ENCODE measurements around the gene RAB40A.
A peak's percentile ranks its signal among the peaks of the same experiment; 100 is the strongest.

Gene RAB40A

DNA sequence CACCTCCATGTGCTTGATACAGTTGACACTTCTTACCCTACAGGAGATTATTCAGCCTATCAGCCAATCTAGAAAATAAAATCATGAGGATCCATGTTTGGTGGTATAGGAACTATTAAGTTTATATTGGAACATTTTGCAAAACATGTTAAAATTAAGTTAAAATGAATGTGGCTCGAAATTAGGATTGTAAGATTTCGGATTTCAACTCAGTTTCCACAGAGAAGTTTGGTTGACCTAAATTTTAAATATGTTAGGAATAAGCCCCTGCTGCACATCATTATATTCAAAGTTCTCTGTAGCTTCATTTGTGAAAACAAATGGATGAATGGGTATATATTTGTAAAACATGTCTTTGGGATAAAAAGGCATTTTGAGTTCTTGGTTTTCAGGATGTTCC, at the start of gene RAB40A:
TSS of gene RAB40A (minus strand) at position 101 of the 400 bp plus-strand sequence. CDS start 18,733 bp downstream, outside the sequence.
- no peak for FAIRE-seq

DNA sequence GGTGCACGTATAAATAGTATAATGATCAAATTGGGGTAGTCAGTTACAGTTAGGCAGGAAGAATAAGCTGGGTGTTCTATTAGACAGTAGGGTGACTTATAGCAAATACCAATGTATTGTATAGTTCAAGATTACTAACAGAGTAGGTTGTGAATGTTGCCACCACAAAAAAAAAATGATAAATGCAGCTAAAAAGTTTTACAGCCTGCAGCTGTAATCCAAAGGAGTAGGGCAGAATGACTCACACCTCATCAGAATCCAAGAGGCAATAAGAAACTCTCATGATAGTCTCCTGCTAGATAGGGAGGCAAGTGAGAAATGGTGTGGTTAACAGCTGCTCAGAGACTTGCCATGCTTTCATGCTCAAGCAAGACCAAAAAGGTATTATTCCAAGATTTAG, 46.5 kb upstream of the RAB40A start:
- FAIRE-seq: no peak

GRCh38 chrX:103565197-103565596, 45.9 kb upstream of the RAB40A start:
- FAIRE-seq: no peak

DNA sequence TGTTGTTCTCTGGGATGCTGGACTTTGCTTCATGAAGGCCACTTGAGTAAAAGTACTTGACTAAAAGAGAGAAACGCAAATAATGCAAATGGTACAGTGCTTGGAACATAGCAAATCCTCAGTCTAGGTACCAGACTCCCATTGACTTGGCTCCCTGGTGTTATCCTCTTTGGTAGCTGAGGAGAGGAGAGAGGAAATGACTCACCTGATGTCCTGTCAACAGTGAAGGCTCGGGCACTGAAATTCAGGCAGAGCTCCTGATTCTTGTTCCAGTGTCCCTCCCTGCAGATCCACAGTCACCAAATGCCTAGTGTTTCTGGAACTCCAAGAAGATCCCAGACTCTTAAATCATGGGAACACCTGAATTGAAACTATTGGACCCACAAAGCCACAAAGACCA, 43.5 kb upstream of the RAB40A start:
- FAIRE-seq: no peak

DNA sequence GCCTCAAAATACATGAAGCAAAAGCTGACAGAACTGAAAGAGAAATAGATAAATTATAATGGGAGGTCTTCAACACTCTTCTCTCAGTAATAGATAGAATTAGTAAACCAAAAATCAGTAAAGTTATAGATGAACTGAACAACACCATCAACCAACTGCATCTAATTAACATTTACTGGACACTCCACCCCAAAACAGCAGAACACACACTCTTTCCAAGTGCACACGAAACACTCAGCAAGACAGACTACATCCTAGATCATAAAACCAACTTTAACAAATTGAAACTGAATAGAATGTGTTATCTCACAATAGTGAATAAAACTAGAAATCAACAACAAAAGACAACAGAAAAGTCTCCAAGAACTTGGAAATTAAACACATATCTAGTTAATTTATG, 41.0 kb upstream of the RAB40A start:
- no peak for FAIRE-seq

DNA sequence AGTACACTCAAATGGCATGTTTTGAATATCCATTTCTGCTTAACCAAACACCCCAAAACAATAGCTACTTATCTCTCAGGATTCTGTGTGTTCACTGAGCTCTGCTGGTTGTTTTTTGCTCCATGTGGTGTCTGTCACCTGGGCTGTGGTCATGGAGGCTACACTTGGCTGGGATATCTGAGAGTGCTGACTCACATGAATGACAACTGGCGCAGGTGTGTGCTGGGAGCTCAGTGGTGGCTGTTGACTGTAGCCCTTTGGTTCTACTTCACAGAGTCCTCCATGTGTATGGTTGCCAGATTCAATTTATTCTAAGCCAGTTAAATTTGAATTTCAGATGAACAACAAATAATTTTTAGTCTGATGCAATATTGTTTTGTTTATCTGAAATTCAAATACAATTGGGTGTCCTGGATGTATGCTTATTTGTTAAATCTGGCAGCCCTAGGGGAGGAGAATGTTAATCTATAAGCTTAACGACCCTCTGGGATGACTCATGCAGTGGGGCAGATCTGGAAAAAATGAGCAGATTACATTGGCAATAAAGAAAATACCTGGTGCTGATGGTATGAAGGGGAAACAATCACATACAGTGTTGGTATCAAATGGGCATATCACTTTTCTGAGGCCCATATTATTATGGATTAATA, 37.8 kb upstream of the RAB40A start:
- no peak for FAIRE-seq

DNA sequence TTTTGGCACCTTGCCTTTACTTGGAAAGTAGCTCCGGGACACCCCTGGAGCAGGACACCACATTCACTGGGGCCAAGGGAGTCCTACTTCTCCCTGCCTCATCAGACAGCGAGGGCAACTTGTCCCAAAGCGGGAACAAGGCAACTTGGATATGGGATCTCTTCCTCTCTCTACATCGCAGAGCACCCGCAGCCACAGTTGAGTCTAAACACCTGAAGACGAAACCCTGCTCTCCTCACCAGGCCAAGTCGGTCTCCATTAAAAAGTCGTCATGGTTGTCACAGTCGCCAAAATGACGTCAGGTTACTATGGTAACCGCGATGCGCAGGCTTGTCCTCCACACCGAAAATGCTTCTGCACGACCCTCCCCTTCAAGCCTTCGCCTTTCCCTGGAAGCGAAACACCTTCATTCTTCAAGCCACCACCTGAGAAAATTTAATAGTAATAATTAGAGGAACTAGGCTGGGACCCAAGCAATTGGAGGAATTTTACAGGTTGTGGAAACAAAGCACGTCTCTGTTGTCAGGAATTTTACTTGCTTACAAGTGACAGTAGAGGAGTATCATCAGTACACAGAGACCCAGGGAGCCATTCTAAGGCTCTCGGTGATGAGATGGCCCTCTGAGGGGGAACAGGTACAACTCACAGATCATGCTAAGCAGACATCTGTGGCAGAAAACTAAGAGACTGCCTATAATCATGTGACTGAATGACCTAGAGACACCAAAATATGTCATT, 35.6 kb upstream of the RAB40A start:
- no peak for FAIRE-seq

DNA sequence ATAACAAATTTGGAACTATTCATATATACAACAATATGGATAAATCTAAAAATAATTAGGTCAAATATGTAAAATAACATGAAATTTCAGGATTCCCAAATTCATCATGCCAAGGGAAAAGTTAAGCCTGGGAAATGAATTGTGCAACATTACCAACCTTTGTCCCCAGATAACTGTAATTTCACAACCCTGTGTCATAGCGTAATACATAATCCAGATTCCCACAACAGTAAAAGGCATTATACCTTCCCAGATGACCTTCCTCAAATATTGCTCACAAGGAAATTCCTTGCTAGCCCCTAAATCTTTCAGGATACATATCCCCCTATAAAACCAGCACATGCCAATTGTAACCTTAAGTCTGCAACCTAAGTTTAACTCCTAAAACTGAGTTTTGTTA, 32.9 kb upstream of the RAB40A start:
- FAIRE-seq: no peak

- no peak for FAIRE-seq
These were observed 31.2 kb upstream of the RAB40A start for GRCh38 chrX:103550415-103551051.

- no peak for FAIRE-seq
These were observed 30.6 kb upstream of the RAB40A start for GRCh38 chrX:103549916-103550315.

- FAIRE-seq: no peak
These were observed 20.9 kb upstream of the RAB40A start for GRCh38 chrX:103540145-103540544.

GRCh38 chrX:103539695-103540094, 20.4 kb upstream of the RAB40A start:
- FAIRE-seq: no peak

DNA sequence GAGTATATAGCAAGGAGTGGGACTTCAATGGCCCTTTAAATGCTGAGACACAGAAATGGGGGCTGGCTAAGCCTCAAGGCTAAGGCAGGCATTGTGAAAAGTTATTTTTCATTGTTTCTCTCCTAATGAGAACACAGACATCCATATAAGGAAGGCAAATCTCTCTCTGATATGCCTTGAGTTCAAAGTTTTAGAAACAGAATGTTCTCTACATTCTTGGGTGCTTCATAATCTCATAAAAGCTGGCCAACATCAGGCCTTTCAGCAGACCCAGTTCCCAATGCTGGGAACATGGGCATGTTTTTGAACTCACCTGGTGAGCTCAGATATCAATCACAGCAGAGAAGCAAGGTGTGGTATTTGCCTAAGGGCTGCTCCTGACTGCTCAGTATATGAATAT, 19.4 kb upstream of the RAB40A start:
- no peak for FAIRE-seq

- FAIRE-seq: no peak
These were observed 18.6 kb upstream of the RAB40A start for GRCh38 chrX:103537871-103538387.

GRCh38 chrX:103536732-103537131, 17.4 kb upstream of the RAB40A start:
- FAIRE-seq: no peak

DNA sequence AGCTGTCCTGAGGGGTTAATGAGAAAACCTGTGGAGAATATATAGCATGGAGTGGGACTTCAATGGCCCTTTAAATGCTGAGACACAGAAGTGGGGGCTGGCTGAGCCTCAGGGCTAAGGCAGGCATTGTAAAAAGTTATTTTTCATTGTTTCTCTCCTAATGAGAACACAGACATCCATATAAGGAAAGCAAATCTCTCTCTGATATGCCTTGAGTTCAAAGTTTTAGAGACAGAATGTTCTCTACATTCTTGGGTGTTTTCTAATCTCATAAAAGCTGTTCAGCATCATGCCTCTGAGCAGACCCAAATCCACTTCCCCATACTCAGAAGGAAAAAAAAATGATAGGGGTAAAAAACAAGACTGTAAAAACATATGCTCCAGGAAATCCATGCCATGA, 16.8 kb upstream of the RAB40A start:
- no peak for FAIRE-seq

GRCh38 chrX:103535206-103535605, 15.9 kb upstream of the RAB40A start:
- FAIRE-seq: no peak

DNA sequence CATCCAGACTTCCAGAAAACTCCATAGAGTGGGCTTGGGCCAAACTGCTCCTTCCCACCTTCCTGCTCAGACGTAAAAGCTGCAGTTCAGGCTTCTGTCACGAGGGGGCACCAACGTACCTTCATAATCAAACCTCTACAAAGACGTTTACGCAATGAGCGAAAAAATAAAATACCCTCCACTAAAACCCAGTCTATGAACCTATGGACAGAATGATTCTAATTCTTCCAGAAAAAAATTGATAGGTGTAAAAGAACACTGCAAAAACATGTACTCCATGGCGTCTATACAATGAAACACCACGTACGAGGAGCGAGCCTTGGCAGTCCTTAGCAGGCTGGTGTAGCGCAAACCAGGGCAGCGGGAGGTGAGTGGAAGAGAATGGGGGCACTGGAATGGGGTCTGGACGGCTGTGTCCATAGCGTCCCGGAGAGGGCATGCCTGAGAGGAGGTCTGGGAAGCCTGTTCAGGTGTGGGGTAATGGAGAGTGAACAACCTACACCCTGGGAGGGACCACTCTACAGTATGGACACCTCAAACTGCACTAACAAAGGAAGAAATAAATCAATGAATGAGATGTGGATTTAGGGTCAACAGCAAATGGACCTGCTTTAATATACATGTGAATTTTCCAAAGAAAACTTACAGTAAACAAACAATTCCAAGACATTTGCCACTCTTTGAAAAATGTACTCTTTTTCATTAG, 14.4 kb upstream of the RAB40A start:
- peak; percentile 89 for FAIRE-seq

DNA sequence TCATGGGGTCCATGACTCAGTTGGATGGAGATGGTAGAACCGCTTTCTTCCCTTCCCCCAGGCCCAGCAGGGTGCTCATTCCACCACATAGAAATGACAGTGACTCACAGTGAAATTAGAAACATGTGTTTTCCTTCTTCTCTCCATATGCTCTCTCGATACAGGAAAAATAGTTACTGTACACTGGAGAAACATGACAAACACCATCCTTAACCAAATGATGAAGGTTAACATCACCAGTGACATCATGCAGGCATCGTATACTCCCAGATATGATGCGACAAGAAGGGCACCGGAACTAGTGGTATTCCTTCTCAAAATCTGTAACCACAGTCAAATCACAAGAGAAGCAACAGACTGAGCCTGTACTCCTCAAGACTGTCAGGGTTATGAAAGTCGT, 11.7 kb upstream of the RAB40A start:
- FAIRE-seq: no peak

DNA sequence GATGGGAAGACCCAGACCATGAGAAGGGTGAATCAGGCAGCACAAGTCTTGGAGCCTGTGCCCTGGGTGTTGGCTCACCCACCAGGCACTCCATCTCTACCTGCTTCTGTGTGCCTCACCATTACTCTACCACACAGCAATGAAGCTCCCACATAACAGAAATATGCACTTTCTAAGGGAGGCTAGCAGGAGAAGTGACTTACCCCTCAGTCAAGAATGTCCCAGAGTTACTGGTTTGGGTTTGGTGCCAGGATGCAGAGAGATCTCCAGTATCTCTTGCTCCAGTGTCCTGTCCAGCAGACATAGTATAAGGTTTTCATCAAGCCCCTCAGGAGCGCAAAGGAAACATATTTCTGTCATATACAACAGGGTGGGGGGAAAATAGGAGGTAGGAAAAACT, 11.3 kb upstream of the RAB40A start:
- FAIRE-seq: no peak

- FAIRE-seq: no peak
These were observed 10.3 kb upstream of the RAB40A start for GRCh38 chrX:103529550-103529949.

DNA sequence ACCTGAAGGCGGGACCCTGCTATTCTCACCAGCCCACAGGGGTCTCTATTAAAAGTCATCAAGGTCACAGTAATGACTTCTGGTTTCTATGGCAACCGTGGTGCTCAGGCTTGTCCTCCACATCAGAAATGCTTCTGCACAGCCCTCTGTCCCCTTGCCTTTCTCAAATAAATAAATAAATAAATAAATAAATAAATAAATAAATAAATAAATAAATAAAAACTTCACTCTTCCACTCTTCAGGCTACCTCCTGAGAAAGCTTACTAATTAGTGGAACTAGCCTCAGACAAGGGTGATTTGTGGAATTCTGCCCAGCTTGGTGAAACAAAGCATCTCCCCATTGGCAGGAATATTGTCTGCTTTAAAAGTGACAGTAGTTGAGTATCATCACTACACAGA, 5.5 kb upstream of the RAB40A start:
- no peak for FAIRE-seq

DNA sequence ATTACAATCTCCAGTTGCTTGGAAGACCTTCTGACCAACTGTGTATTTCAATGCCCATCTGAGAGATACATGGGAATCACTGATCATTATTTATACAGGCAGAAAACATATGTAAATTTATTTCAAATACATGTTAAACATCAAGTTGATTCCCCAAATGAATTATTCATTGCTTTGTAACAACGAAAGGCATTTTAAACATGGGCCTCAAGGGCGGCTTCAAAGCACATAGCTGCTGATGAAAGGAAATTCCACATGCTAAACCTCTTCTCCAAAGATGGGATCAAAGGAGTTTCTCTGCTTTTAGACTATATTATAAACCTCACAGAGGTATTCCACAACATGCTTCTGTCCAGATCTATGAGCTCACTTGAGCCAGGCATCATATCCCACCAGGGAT, 4.3 kb upstream of the RAB40A start:
- FAIRE-seq: no peak

All from A204.1 (cell line).